Neural crest cell (in vitro differentiated cells): ENCODE data around the gene LEUTX. TPM values are rescaled to one million over a fixed set of nuclear protein-coding genes. Genes with fewer than 3 reads are reported as not detected.

Experiments
- DNase-seq: peaks from one replicate; pipeline ENCODE4 v3.0.0; 2021; ENCODE audit warnings: low read depth, mixed read lengths, low spot score
- H3K27ac Mint-ChIP-seq: one replicate; pipeline ENCODE4 v1.8.0; 2021; ENCODE audit warnings: mild to moderate bottlenecking, mixed read lengths; ENCODE audit not compliant: unreplicated experiment
- H3K27me3 Mint-ChIP-seq: 2 replicates; pipeline ENCODE4 v1.8.0; 2021; ENCODE audit warnings: low read depth, mild to moderate bottlenecking, mixed read lengths
- H3K36me3 Mint-ChIP-seq: 2 replicates; pipeline ENCODE4 v1.8.0; 2021; ENCODE audit warnings: low read depth, mild to moderate bottlenecking, mixed read lengths
- H3K4me1 Mint-ChIP-seq: 2 replicates; pipeline ENCODE4 v1.8.0; 2021; ENCODE audit warnings: mixed read lengths
- H3K4me3 Mint-ChIP-seq: one replicate; pipeline ENCODE4 v1.8.0; 2021; ENCODE audit warnings: mild to moderate bottlenecking, mixed read lengths
- H3K9me3 Mint-ChIP-seq: 2 replicates; pipeline ENCODE4 v1.8.0; 2021; ENCODE audit warnings: mixed read lengths
- total RNA-seq: library from RNA; stranded (reverse); gene quantifications from 2 replicates; pipeline ENCODE4 v1.2.1, GENCODE V29; 2021
- TF ChIP-seq, protein P1 (sequence below): fragments of 200-600 bp; sonication (generic); conservative IDR thresholded peaks from 2 replicates; pipeline ENCODE4 v1.5.0; 2021; ENCODE audit warnings: antibody characterized with exemption, mild to moderate bottlenecking

The LEUTX gene
- total RNA-seq, 1 donor from 2014 or later = not detected

DNA sequence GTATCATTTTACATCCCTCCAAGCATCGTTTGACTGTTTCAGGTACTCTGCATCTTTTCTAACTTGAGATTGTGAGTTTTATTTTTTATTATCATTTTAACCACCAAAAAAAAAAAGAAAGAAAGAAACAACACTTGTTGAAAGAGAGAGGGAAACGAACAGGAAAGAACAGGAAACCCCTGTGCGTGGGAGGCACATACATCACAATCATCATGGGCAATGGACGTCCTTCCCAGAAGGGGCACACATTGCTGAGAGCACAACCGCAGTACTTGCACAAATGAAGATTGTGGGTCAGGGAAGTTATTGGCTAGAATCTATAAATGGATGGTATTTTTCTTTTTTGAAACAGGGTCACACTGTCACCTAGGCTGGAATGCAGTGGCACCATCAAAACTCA, 42.6 kb upstream of the LEUTX start:
- H3K4me1 Mint-ChIP-seq = peaks cover 7% of the 10 kb centered on the region
- no peak overlapping the region for H3K4me3 Mint-ChIP-seq
- DNase-seq = no peak
- no peak overlapping the region for H3K27ac Mint-ChIP-seq
- TF ChIP-seq, protein P1, sequence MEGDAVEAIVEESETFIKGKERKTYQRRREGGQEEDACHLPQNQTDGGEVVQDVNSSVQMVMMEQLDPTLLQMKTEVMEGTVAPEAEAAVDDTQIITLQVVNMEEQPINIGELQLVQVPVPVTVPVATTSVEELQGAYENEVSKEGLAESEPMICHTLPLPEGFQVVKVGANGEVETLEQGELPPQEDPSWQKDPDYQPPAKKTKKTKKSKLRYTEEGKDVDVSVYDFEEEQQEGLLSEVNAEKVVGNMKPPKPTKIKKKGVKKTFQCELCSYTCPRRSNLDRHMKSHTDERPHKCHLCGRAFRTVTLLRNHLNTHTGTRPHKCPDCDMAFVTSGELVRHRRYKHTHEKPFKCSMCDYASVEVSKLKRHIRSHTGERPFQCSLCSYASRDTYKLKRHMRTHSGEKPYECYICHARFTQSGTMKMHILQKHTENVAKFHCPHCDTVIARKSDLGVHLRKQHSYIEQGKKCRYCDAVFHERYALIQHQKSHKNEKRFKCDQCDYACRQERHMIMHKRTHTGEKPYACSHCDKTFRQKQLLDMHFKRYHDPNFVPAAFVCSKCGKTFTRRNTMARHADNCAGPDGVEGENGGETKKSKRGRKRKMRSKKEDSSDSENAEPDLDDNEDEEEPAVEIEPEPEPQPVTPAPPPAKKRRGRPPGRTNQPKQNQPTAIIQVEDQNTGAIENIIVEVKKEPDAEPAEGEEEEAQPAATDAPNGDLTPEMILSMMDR = no peak
- H3K27me3 Mint-ChIP-seq = peaks cover 55% of the 10 kb centered on the region
- peaks cover 5% of the 10 kb centered on the region for H3K9me3 Mint-ChIP-seq
- no peaks in the 10 kb centered on the region for H3K36me3 Mint-ChIP-seq

DNA sequence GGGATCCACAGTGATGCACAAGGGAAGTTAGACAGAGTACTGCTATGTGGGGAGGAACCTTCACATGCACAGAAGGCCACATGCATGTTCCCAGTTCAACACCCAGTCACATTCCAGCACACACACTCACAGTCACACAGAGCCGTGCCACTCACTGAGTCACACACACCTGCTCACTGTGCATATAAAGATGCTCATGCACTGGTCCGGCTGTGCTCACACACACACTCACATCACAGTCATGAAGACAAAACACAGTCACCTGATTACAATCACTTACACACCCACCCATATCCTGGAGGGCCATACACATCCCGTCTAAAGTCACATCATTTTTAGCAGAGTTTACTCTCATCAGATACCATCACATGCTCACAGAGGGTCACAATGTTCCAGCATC, 41.3 kb upstream of the LEUTX start:
- DNase-seq = no peak
- TF ChIP-seq, protein P1 = no peak
- H3K9me3 Mint-ChIP-seq = peaks cover 5% of the 10 kb centered on the region
- H3K27me3 Mint-ChIP-seq = peaks cover 61% of the 10 kb centered on the region
- H3K36me3 Mint-ChIP-seq = no peaks in the 10 kb centered on the region
- no peak overlapping the region for H3K27ac Mint-ChIP-seq
- H3K4me3 Mint-ChIP-seq = no peak overlapping the region
- H3K4me1 Mint-ChIP-seq = peaks cover 7% of the 10 kb centered on the region

DNA sequence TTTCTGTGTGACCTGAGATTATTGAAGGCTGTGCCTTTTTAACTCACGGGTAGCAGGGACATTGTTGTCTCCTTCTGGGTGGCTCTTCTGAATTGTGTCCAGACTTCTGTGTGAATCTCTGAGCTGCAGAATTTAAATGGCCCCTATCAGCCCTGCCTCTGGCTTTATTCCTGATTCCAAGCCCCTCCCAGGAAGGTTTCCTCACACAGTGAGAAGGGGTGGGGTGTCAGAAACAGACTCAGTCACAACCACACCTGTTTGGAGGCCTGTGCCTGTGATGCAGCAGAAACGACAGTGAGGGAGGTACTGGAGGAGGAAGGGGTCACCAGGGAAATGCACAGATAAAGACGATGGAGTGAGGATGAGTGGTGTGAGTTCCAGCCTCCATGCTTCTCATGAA, 40.8 kb upstream of the LEUTX start, which contains the start of gene CLC:
CLC (minus strand) TSS at position 139 of the 400 bp plus-strand sequence; CDS start at position 62, 77 bp downstream.
- no peak for DNase-seq
- Mint-ChIP-seq H3K9me3 (peaks cover 5% of the 10 kb centered on the region), H3K27ac (no peak within 1 kb of the TSS), H3K4me1 (peaks cover 7% of the 10 kb centered on the region), H3K36me3 (no peaks in the 10 kb centered on the region), H3K4me3 (no peak within 1 kb of the TSS), H3K27me3 (peaks cover 66% of the 10 kb centered on the region)
- TF ChIP-seq, protein P1 = no peak

DNA sequence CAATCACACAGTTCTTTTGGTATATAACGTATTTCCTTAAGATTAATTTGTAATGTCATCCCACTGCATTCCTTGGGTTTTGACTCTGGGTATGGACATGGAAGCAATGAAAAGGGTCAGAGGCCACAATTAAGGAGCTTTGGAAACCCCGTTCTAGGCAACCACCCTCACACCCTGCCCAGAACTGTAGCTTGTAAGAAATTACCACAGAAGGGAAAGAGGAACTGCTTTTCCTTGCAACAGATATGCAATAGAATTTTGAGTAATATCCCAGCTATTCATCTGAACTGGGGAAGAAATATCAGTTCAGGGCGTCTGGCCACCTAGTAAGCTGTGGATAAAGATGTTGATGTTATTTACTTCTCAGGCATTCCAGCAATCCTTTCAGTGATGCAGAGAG, 39.8 kb upstream of the LEUTX start:
- TF ChIP-seq, protein P1 = no peak
- no peak overlapping the region for H3K4me3 Mint-ChIP-seq
- DNase-seq = no peak
- H3K9me3 Mint-ChIP-seq = no peaks in the 10 kb centered on the region
- no peaks in the 10 kb centered on the region for H3K36me3 Mint-ChIP-seq
- no peak overlapping the region for H3K27ac Mint-ChIP-seq
- H3K27me3 Mint-ChIP-seq = peaks cover 72% of the 10 kb centered on the region
- H3K4me1 Mint-ChIP-seq = peaks cover 7% of the 10 kb centered on the region

DNA sequence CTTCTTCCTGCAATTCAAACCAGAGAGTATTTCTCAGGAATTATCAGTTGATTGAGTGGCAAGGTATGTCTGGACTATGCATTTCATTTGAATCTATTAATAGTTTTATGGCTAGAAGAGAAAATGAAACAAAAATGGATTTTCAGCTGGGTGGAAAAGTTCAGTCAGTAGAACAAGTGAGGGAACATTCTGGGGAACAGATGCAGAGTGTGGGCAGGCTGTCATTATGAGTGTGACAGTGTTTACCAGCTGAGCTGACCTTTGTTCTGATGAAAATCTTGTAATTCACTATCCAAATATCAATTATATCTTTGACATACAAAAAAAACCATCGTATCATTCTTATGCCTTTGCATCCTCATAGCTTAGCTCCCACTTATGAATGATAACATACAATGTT, 38.3 kb upstream of the LEUTX start:
- no peak overlapping the region for H3K4me3 Mint-ChIP-seq
- no peak overlapping the region for H3K27ac Mint-ChIP-seq
- no peaks in the 10 kb centered on the region for H3K36me3 Mint-ChIP-seq
- H3K4me1 Mint-ChIP-seq = peaks cover 7% of the 10 kb centered on the region
- H3K27me3 Mint-ChIP-seq = peaks cover 77% of the 10 kb centered on the region
- H3K9me3 Mint-ChIP-seq = no peaks in the 10 kb centered on the region
- TF ChIP-seq, protein P1 = no peak
- no peak for DNase-seq

DNA sequence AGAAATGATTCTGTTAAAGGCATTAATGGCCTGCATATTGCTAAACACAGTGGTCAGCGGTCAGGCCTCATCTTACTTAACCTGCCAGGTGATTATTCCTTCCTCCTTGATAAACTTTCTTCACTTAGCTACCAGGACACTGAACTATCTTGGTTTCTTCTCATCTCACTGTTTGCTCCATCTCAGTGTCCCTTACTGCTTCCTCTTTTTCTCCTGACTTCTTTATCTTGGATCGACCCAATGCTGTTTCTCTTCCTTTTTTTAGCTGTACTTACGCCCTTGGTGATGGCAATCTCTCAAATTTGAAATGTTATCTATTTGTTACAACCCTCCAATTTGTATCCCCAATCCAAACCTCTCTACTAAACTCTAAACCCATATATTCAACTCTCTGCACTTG, 33.0 kb upstream of the LEUTX start:
- Mint-ChIP-seq H3K36me3 (no peaks in the 10 kb centered on the region), H3K27me3 (peaks cover 83% of the 10 kb centered on the region), H3K4me1 (no peaks in the 10 kb centered on the region), H3K4me3 (no peak overlapping the region), H3K27ac (no peak overlapping the region), H3K9me3 (no peaks in the 10 kb centered on the region)
- no peak for DNase-seq
- TF ChIP-seq, protein P1 = no peak
